ENCODE measurements around the gene ANK3.

GRCh38 chr10:60009710-60010383 lies 379.8 kb downstream of the ANK3 start:
- TF ChIP-seq POLR2A (IDR thresholded peaks at IDR 0.05) (no peak), CTCF (IDR thresholded peaks at IDR 0.05) (no peak)
